HepG2 (cell line): ENCODE data around the gene VPS18. TPM values are rescaled to one million over a fixed set of nuclear protein-coding genes. Genes with fewer than 3 reads are reported as not detected.

Source experiments
- CTCF ChIP-seq: sonication (generic); formaldehyde crosslinking; IDR thresholded peaks from 2 replicates; pipeline ENCODE4 v1.5.0; 2020; ENCODE audit warnings: mild to moderate bottlenecking, missing genetic modification reagents, moderate library complexity
- FOXJ3 ChIP-seq: sonication (generic); formaldehyde crosslinking; IDR thresholded peaks from 2 replicates; pipeline ENCODE4 v1.4.0; 2020; ENCODE audit warnings: missing genetic modification reagents, mild to moderate bottlenecking, borderline replicate concordance
- FOXO4 ChIP-seq: sonication (generic); formaldehyde crosslinking; conservative IDR thresholded peaks from 2 replicates; pipeline ENCODE4 v1.8.1; 2023; ENCODE audit warnings: missing genetic modification reagents
- HBP1 ChIP-seq: IDR thresholded peaks from 2 replicates; pipeline ENCODE4 v1.6.1; 2016; ENCODE audit warnings: low read depth, control low read depth
- HNF4A ChIP-seq: sonication (generic); formaldehyde crosslinking; IDR thresholded peaks from 2 replicates; pipeline ENCODE4 v1.4.0; 2020; ENCODE audit warnings: missing genetic modification reagents
- HNRNPH1 ChIP-seq: fragments of 200-400 bp; formaldehyde crosslinking; optimal IDR thresholded peaks from 2 replicates; pipeline ENCODE3; 2017; ENCODE audit warnings: mild to moderate bottlenecking, low read depth, low read length
- KDM5B ChIP-seq: sonication (generic); formaldehyde crosslinking; IDR thresholded peaks from 2 replicates; pipeline ENCODE4 v1.4.0; 2020; ENCODE audit warnings: missing genetic modification reagents, mild to moderate bottlenecking, borderline replicate concordance
- KLF12 ChIP-seq: sonication (generic); formaldehyde crosslinking; IDR thresholded peaks from 2 replicates; pipeline ENCODE4 v1.4.0; 2020; ENCODE audit warnings: missing genetic modification reagents, borderline replicate concordance
- MXD1 ChIP-seq: sonication (generic); formaldehyde crosslinking; IDR thresholded peaks from 2 replicates; pipeline ENCODE4 v1.4.0; 2020; ENCODE audit warnings: mild to moderate bottlenecking, missing genetic modification reagents
- NR1H2 ChIP-seq: sonication (generic); formaldehyde crosslinking; IDR thresholded peaks from 2 replicates; pipeline ENCODE4 v1.8.1; 2022; ENCODE audit warnings: low read depth, missing genetic modification reagents, borderline replicate concordance
- PHF8 ChIP-seq: sonication (generic); formaldehyde crosslinking; IDR thresholded peaks from 2 replicates; pipeline ENCODE4 v1.5.0; 2020; ENCODE audit warnings: missing genetic modification reagents
- SAP130 ChIP-seq: IDR thresholded peaks from 2 replicates; pipeline ENCODE4 v1.6.1; 2016; ENCODE audit warnings: low read depth
- SMC3 ChIP-seq: IDR thresholded peaks from 2 replicates; pipeline ENCODE4 v1.6.1; 2011; ENCODE audit warnings: low read length, improper control_type of control experiment
- TGIF2 ChIP-seq: IDR thresholded peaks from 2 replicates; pipeline ENCODE4 v1.6.1; 2016; ENCODE audit warnings: control low read depth, missing compliant biosample characterization
- XRCC5 ChIP-seq: fragments of 200-400 bp; formaldehyde crosslinking; optimal IDR thresholded peaks from 2 replicates; pipeline ENCODE3; 2017; ENCODE audit warnings: mild to moderate bottlenecking, low read length
- ZNF142 ChIP-seq: sonication (generic); formaldehyde crosslinking; IDR thresholded peaks from 2 replicates; pipeline ENCODE4 v1.4.0; 2020; ENCODE audit warnings: missing genetic modification reagents
- ZNF563 ChIP-seq: sonication (generic); formaldehyde crosslinking; IDR thresholded peaks from 2 replicates; pipeline ENCODE4 v1.8.0; 2022; ENCODE audit warnings: mild to moderate bottlenecking, moderate library complexity, missing genetic modification reagents
- ZNF766 ChIP-seq: sonication (generic); formaldehyde crosslinking; IDR thresholded peaks from 2 replicates; pipeline ENCODE4 v1.5.0; 2020; ENCODE audit warnings: missing genetic modification reagents, borderline replicate concordance
- polyA plus RNA-seq, 8 experiments: library from polyadenylated mRNA; depleted of rRNA in 3 of 8; stranded (reverse) in 7 of 8; unstranded in 1 of 8; fragments of >200 nt; fragmentation: Illumina TruSeq in 4 of 8; extraction: Trizol in 4 of 8; gene quantifications; 2 replicates each; pipeline versions ENCODE4 v1.2.1 to v1.2.3, GENCODE V29; 2011 to 2016; ENCODE audit warnings: low read depth in 4 of 8, missing spikeins in 1 of 8, mixed read lengths in 1 of 8; ENCODE audit not compliant: insufficient read depth in 1 of 8
- total RNA-seq, 5 experiments: library from RNA; depleted of rRNA; stranded (reverse); fragments of >200 nt; fragmentation: Illumina TruSeq; extraction: Trizol; gene quantifications; 2 replicates each; pipeline ENCODE4 v1.2.3, GENCODE V29; 2016; ENCODE audit warnings: low read depth in 1 of 5

VPS18 gene
- total and polyA plus RNA-seq, 2 of the 13 experiments (the other 11 are each of a cell fraction or from before 2014, with no cell fraction given), result 5.8 to 17.0 TPM

- TF ChIP-seq MXD1 (CRISPR knock-in tag), result 0 out of 2 replicates have a peak, but pooled peaks have one; percentile 32
- no peak for TF ChIP-seq NR1H2 (CRISPR knock-in tag)
- no peak for TF ChIP-seq FOXJ3 (CRISPR knock-in tag)
- TF ChIP-seq ZNF563 (CRISPR knock-in tag), result 0 out of 2 replicates have a peak, but pooled peaks have one; percentile 27
- TF ChIP-seq TGIF2 (CRISPR knock-in tag), result 0 out of 2 replicates have a peak, but pooled peaks have one; percentile 23
- no peak for TF ChIP-seq FOXO4 (CRISPR knock-in tag)
- no peak for TF ChIP-seq ZNF142 (CRISPR knock-in tag)
- TF ChIP-seq PHF8, result peak; percentile 22; the same call in 1 of the 2 replicates
- TF ChIP-seq SAP130 (CRISPR knock-in tag), result peak; percentile 45
- peak; percentile 42; the same call in 1 of the 2 replicates for TF ChIP-seq SMC3
- TF ChIP-seq HBP1 (CRISPR knock-in tag), result peak; percentile 67; the same call in 1 of the 2 replicates
- no peak for TF ChIP-seq HNRNPH1
- peak; percentile 88 for TF ChIP-seq CTCF
- 0 out of 2 replicates have a peak, but pooled peaks have one; percentile 18 for TF ChIP-seq KDM5B (CRISPR knock-in tag)
- peak; percentile 77 for TF ChIP-seq XRCC5
- TF ChIP-seq KLF12 (CRISPR knock-in tag), result no peak
- 0 out of 2 replicates have a peak, but pooled peaks have one; percentile 16 for TF ChIP-seq HNF4A (CRISPR knock-in tag)
- TF ChIP-seq ZNF766 (CRISPR knock-in tag), result no peak
Observed at GRCh38 chr15:40859206-40859851, 34.9 kb upstream of the VPS18 start (continued).
